ENCODE measurements around the gene EHD4.
A peak's percentile ranks its signal among the peaks of the same experiment; 100 is the strongest.

The EHD4 gene

DNA sequence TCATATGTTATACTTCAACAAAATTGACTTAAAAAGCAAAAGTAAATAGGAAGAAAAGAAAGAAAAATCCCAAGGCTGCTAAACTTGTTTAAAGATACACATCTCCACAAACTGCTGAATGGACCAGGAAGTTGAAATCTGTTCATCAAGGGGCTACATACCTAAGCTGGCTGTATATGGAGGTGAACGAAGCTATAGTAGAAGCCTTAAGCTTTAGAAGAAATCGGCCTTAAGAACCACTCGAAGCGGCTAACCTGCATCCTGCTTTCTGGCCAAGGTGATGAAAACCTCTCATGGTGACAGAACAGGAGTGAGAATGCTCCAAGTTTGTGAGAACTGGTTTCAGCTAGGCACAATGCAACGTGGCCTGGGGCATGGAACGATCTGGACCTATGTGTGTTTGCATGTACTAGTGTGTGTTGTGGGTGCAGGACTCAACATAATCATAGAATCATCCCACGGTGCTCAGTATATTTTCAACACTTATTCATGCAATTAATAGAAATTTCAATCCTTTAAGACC lies 47.2 kb downstream of the EHD4 start:
- no peak for FAIRE-seq
- no peak for DNase-seq (ENCODE audit: extremely low spot score, insufficient read length, low read depth)

- FAIRE-seq (no peak), DNase-seq (ENCODE audit: extremely low spot score, insufficient read length, low read depth) (no peak)
These were observed 48.9 kb downstream of the EHD4 start for GRCh38 chr15:41923401-41923997.

- no peak for FAIRE-seq
- no peak for DNase-seq (ENCODE audit: extremely low spot score, insufficient read length, low read depth)
These were observed 50.0 kb downstream of the EHD4 start for GRCh38 chr15:41922353-41922752.

GRCh38 chr15:41921639-41922038 lies 50.7 kb downstream of the EHD4 start:
- FAIRE-seq (no peak), DNase-seq (ENCODE audit: extremely low spot score, insufficient read length, low read depth) (no peak)

DNA sequence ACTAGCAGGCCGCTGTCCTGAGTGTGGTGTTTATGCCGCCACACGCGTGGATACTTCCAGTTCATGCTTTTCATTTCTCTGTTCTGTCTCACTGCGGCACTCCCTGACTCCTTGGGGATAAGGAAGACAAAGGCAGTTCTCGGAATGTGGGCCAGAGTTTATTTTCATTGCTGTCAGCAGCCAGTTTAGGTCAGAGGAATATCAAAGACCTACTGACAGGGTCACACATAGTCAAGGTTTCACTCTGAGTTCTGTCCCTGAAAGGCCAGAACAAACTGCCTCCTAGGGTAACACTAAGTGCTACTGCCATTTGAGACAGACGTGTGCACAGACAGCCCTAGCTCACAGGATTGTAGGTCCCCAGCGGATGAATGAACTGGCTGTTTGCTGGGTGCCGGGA lies 51.2 kb downstream of the EHD4 start:
- FAIRE-seq = no peak
- DNase-seq (ENCODE audit: extremely low spot score, insufficient read length, low read depth) = no peak

- no peak for DNase-seq (ENCODE audit: extremely low spot score, insufficient read length, low read depth)
- FAIRE-seq = no peak
These were observed 52.3 kb downstream of the EHD4 start for GRCh38 chr15:41919954-41920538.

- FAIRE-seq (no peak), DNase-seq (ENCODE audit: extremely low spot score, insufficient read length, low read depth) (no peak)
These were observed 53.0 kb downstream of the EHD4 start for GRCh38 chr15:41919201-41919820.

DNA sequence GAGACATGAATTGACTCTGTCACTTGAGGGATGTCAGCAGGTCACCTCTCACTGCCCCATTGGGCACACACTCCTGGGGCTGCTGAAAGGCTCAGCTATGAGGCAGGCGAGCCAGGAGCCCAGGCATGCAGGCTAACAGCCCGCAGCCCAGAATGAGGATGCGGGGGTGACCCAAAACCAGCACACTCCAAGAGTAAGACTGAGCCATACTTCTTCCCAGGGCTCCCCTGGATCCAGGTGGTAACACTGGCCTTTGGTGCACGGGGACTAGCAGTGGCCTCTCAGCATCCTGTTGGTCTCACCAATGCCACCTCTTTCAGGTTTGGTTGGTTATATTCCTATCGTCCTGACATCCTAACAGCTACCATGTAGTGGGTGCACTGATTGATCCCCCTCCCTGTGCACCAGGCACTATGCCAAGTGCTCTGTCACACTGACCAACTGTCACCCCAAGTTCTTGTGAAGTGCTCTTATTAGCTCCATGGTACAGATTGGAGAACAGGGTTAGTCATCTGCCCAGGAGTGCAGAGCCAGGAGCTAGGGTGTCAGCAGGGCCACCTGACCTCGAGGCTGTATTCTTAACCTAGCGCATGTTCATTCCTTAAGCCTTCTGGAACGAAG lies 53.7 kb downstream of the EHD4 start:
- FAIRE-seq = no peak
- DNase-seq (ENCODE audit: extremely low spot score, insufficient read length, low read depth) = no peak

DNA sequence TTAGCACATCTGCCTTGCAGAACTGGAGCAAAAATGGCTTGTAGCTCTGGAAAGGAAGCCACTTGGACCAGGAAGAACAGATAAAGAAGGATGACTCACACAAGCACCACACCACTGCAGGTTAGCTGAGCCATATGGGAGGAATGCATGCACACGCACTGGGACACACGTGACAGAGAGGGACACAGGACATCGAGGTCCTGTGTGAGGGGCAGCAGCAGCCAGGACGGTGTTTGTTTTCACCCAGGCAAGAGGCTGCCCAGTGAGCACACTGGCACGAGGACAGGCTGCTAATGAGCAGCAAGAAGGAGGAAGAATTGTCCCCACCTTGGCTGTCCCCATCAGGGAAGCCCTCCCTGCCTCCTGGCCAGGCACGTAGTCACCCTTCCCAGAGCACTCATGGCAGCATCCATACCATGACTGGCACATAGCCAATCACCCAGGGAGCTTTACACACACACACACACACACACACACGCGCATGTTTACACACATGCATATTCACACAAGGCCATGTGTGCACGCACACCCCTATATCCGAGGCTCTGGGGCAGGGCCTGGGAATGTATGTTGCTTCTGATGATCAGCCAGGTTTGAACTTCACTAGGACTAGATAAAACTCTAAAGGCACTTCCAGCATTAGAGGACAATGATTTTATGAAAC lies 54.5 kb downstream of the EHD4 start:
- DNase-seq (ENCODE audit: extremely low spot score, insufficient read length, low read depth) (no peak), FAIRE-seq (no peak)

- DNase-seq (ENCODE audit: extremely low spot score, insufficient read length, low read depth) = no peak
These were observed 56.9 kb downstream of the EHD4 start for GRCh38 chr15:41915255-41915994.

DNA sequence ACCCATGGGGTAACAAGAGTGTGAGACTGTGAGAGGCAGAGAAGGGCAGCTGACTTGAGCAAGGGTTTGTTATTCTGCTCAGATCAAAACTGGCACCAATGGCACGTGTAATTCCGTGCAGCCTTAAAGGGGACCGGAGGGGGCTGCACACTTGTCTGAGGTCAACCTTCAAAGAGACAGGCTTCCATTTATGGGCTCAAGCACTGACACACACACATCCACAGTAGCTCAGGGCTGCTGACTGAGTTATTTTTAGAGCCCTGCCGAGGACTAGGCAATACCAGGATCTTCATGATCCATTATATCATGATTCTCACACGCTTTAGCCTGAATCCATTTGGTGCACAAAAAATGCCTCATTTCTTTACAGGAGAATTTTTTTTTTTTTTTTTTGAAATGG lies 57.9 kb downstream of the EHD4 start:
- FAIRE-seq (no peak), DNase-seq (ENCODE audit: extremely low spot score, insufficient read length, low read depth) (no peak)

More at GRCh38 chr15:41915255-41915994, 56.9 kb downstream of the EHD4 start:
- FAIRE-seq = no peak

DNA sequence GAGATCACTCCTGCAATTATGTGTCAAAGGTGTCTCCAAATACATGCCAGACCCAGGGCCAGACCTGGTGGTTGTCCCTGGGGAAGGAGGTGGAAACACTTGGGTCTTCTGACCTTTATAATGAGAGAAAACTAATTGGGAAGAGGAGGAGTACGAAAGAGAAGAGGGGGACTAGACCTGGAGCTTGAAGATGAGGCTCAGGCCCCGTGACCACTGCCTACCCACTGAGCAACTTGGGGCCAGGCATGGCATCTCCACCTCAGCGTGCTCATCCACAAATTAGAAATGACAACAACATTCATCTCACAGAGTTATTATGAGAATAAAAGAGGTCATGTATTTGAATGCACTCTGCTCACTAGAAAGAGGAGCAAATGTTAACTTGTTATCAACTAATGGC lies 59.1 kb downstream of the EHD4 start:
- FAIRE-seq (no peak), DNase-seq (ENCODE audit: extremely low spot score, insufficient read length, low read depth) (no peak)

- no peak for FAIRE-seq
- no peak for DNase-seq (ENCODE audit: extremely low spot score, insufficient read length, low read depth)
These were observed 60.5 kb downstream of the EHD4 start for GRCh38 chr15:41911691-41912345.

- DNase-seq (ENCODE audit: extremely low spot score, insufficient read length, low read depth) = no peak
- no peak for FAIRE-seq
These were observed 63.5 kb downstream of the EHD4 start for GRCh38 chr15:41908736-41909461.

GRCh38 chr15:41907141-41907540 lies 65.2 kb downstream of the EHD4 start:
- DNase-seq (ENCODE audit: extremely low spot score, insufficient read length, low read depth) = no peak
- FAIRE-seq = no peak

GRCh38 chr15:41906608-41907007 lies 65.7 kb downstream of the EHD4 start:
- FAIRE-seq = no peak
- no peak for DNase-seq (ENCODE audit: extremely low spot score, insufficient read length, low read depth)

DNA sequence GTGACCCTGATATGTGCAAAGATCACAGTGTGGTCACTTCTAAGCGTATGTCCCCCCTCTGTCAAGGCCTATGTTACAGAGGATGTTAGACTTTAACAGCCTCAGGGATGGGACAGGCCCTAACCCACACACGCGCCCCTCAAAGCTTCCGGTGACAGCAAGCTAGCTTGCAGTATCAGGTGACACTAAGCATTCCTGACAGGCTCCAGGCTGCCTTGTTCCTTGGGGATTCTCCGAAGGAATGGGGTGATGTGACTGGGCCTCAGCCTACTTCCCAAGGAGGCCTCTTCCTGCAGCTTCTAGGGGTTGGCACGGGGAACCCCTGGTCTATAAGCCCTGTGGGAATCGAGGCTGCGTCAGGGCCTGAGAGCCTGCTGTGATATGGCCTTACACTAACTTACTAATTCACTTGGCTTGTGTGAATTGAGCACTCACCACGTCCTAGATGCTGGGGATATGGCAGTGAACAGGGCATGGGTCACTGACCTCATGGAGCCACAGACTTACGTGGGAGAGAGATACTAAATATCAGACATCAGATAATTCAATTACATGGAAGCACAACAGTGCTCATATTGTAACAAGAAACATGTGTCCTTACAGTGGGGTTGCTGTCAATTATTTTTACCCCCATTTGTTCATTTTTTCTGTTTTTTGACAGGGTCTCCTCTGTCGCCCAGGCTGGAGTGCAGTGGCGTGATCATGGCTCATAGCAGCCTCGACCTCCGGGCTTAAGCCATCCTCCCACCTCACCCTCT lies 67.1 kb downstream of the EHD4 start:
- no peak for FAIRE-seq
- no peak for DNase-seq (ENCODE audit: extremely low spot score, insufficient read length, low read depth)

DNA sequence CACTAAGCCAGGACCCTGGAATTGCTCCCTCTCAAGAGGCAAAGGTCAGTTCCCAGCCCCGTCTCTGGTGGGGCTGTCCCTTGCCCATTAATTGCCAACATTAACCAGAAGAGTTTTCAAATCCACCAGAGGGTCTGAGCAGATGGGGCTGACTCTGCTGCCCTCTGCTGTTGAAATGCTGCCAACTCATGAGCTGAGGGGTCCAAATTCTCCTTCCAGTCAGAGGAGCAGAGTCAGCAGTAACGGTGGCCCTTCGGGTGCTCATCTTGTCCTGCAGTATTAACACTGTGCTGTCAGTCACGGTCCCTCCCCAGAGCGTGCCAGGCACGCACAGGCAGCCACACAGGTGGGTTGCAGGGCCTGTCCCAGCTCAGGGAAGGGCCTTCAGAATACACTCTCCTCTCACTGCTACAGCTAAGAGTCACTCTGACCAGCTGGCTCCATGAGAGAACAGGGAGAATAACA lies 67.8 kb downstream of the EHD4 start:
- FAIRE-seq = peak; percentile 84
- peak; percentile 60 for DNase-seq (ENCODE audit: extremely low spot score, insufficient read length, low read depth)
